ENCODE data around the gene NFYB.

Gene NFYB

GRCh38 chr12:104090685-104091084, 47.3 kb downstream of the NFYB start:
- peak overlapping the region; percentile 23 for H3K27ac Mint-ChIP-seq
- H3K36me3 Mint-ChIP-seq (ENCODE audit: low read depth) = peaks cover 28% of the 10 kb centered on the region
- H3K4me1 Mint-ChIP-seq = peaks cover 4% of the 10 kb centered on the region
- no peak for DNase-seq
- TF ChIP-seq CTCF (IDR thresholded peaks at IDR 0.05) = no peak
- H3K27me3 Mint-ChIP-seq (ENCODE audit: low read depth, poor library complexity) = no peaks in the 10 kb centered on the region
- H3K4me3 Mint-ChIP-seq = no peak overlapping the region
- no peaks in the 10 kb centered on the region for H3K9me3 Mint-ChIP-seq

- no peaks in the 10 kb centered on the region for H3K9me3 Mint-ChIP-seq
- peaks cover 12% of the 10 kb centered on the region for H3K36me3 Mint-ChIP-seq (ENCODE audit: low read depth)
- H3K4me1 Mint-ChIP-seq = no peaks in the 10 kb centered on the region
- H3K27ac Mint-ChIP-seq = peak overlapping the region; percentile 7
- no peaks in the 10 kb centered on the region for H3K27me3 Mint-ChIP-seq (ENCODE audit: low read depth, poor library complexity)
- no peak overlapping the region for H3K4me3 Mint-ChIP-seq
- DNase-seq = no peak
- TF ChIP-seq CTCF (IDR thresholded peaks at IDR 0.05) = no peak
These were observed 54.1 kb downstream of the NFYB start for GRCh38 chr12:104083769-104084475.

- DNase-seq = no peak
These were observed 57.2 kb downstream of the NFYB start for GRCh38 chr12:104080764-104081163.

DNA sequence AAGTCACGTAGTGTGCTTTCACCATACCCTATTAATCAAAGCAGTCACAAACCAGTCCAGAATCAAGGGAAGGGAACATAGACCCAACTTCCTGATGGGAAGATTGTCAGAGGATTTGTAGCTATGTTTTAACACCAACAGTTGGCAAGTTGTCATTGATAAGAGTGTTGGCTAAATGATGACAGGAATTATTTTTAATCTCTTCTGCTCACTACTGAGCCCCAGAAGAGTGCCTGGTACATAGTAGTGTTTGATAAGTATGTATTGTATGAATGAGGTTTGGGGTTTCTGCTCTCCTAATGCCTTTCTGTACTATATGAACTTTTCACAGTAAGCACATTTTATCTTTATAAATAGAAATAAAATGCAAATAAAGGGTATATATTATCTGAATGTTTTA, 59.0 kb downstream of the NFYB start:
- Mint-ChIP-seq H3K36me3 (ENCODE audit: low read depth) (peaks cover 12% of the 10 kb centered on the region), H3K4me3 (no peak overlapping the region), H3K4me1 (no peaks in the 10 kb centered on the region), H3K27me3 (ENCODE audit: low read depth, poor library complexity) (no peaks in the 10 kb centered on the region), H3K9me3 (no peaks in the 10 kb centered on the region), H3K27ac (no peak overlapping the region)
- no peak for TF ChIP-seq CTCF (IDR thresholded peaks at IDR 0.05)
- no peak for DNase-seq

More at GRCh38 chr12:104080764-104081163, 57.2 kb downstream of the NFYB start:
- no peak for TF ChIP-seq CTCF (IDR thresholded peaks at IDR 0.05)
- no peaks in the 10 kb centered on the region for H3K9me3 Mint-ChIP-seq
- H3K27me3 Mint-ChIP-seq (ENCODE audit: low read depth, poor library complexity) = no peaks in the 10 kb centered on the region
- no peak overlapping the region for H3K4me3 Mint-ChIP-seq
- H3K27ac Mint-ChIP-seq = no peak overlapping the region
- H3K4me1 Mint-ChIP-seq = no peaks in the 10 kb centered on the region
- peaks cover 12% of the 10 kb centered on the region for H3K36me3 Mint-ChIP-seq (ENCODE audit: low read depth)

- Mint-ChIP-seq H3K4me1 (no peaks in the 10 kb centered on the region), H3K36me3 (ENCODE audit: low read depth) (peaks cover 45% of the 10 kb centered on the region), H3K27me3 (ENCODE audit: low read depth, poor library complexity) (no peaks in the 10 kb centered on the region), H3K9me3 (no peaks in the 10 kb centered on the region), H3K4me3 (no peak overlapping the region), H3K27ac (no peak overlapping the region)
- DNase-seq = no peak
- TF ChIP-seq CTCF (IDR thresholded peaks at IDR 0.05) = no peak
These were observed 64.3 kb downstream of the NFYB start for GRCh38 chr12:104073699-104074098.

GRCh38 chr12:104072099-104072498, 65.9 kb downstream of the NFYB start:
- Mint-ChIP-seq H3K27me3 (ENCODE audit: low read depth, poor library complexity) (no peaks in the 10 kb centered on the region), H3K9me3 (no peaks in the 10 kb centered on the region), H3K36me3 (ENCODE audit: low read depth) (peaks cover 48% of the 10 kb centered on the region), H3K27ac (no peak overlapping the region), H3K4me1 (no peaks in the 10 kb centered on the region), H3K4me3 (no peak overlapping the region)
- no peak for TF ChIP-seq CTCF (IDR thresholded peaks at IDR 0.05)
- DNase-seq = no peak
